AG09319 (cell line): Measurements from ENCODE around the gene SNAI3.

Experiments
- DNase-seq: peaks from one replicate; pipeline ENCODE4 v3.0.0-alpha.2; 2010; ENCODE audit warnings: low read depth; ENCODE audit errors: extremely low read depth
- TF ChIP-seq, protein P1 (sequence below): IDR thresholded peaks from 2 replicates; pipeline ENCODE4 v1.5.1; 2011; ENCODE audit warnings: low read depth, mild to moderate bottlenecking, inconsistent platforms, low read length, moderate library complexity

The SNAI3 gene

DNA sequence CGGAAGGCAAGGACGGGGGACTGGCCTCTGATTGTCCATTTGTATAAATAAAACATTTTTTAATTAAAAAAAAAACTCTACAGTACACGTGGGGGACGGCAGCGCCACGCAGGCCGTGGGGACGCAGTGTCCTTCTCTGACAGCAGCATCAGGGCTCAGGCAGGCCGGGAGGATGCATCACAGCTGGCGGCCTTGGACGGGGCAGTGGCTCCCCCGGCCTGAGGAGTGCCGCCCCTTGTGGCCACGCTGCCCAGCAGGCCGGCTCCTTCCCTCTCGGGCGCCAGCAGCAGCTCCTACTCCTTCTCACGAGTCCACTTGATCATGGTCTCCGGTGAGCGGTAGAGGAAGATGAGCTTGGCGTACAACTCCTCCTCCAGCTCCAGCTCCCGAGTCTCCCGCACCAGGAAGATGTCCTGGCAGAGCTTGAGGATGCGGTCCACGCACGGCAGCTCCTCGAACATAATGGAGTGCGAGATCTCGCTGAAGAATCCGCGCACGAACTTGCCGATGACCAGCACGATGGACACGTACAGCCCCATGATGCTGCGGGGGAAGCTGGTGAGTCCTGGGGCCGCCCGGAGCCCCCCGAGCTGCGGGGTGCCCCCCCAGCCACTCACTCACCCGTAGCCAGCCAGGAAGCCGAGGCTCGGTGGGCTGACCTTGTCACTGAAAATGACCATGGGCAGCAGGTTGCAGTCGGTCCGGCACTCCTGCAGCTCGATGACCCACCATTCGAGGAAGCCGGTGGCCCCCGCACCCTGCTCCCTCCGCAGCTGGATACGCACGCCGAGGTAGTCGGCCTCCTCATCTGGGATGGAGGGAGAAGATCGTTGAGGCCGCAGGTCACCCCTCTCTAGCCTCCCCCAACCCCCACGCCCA, 29.2 kb upstream of the SNAI3 start:
- DNase-seq, result no peak
- TF ChIP-seq, protein P1, sequence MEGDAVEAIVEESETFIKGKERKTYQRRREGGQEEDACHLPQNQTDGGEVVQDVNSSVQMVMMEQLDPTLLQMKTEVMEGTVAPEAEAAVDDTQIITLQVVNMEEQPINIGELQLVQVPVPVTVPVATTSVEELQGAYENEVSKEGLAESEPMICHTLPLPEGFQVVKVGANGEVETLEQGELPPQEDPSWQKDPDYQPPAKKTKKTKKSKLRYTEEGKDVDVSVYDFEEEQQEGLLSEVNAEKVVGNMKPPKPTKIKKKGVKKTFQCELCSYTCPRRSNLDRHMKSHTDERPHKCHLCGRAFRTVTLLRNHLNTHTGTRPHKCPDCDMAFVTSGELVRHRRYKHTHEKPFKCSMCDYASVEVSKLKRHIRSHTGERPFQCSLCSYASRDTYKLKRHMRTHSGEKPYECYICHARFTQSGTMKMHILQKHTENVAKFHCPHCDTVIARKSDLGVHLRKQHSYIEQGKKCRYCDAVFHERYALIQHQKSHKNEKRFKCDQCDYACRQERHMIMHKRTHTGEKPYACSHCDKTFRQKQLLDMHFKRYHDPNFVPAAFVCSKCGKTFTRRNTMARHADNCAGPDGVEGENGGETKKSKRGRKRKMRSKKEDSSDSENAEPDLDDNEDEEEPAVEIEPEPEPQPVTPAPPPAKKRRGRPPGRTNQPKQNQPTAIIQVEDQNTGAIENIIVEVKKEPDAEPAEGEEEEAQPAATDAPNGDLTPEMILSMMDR, result no peak

GRCh38 chr16:88714420-88715302, 28.4 kb upstream of the SNAI3 start:
- DNase-seq, result no peak
- TF ChIP-seq, protein P1, result no peak

GRCh38 chr16:88713568-88714419, 27.5 kb upstream of the SNAI3 start:
- TF ChIP-seq, protein P1, result no peak
- no peak for DNase-seq

- no peak for DNase-seq
- TF ChIP-seq, protein P1, result no peak
Observed at GRCh38 chr16:88713054-88713453, 26.7 kb upstream of the SNAI3 start.

- DNase-seq, result no peak
- TF ChIP-seq, protein P1, result no peak
Observed at GRCh38 chr16:88712362-88712979, 26.2 kb upstream of the SNAI3 start.

DNA sequence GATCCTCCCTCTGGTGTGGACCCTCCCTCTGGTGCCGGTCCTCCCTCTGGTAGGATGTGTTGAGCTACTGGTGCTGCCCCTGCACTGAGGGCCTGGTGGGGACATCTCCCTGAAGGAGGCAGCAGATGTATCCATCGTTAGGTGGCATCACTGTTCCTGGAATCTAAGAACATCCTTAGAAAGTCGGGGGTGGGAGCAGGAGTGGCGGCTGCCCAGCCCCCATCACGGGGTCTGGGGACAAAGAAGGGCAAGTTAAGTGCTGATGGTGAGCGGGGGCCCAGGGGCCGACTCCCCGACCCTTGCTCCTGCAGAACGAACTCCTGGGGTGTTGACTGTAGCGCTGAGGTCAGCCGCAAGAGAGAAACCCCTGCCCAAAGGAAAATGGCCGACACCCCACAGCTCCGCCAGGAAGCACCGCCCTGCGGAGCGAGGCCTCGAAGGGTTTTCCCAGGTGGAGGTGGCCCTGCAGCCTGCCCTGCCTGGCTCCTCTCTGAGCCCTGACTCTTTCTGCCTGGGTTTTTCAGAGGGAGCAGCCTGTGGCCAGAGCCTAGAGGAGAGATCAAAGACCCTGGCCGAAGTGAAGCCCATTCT, 25.5 kb upstream of the SNAI3 start:
- TF ChIP-seq, protein P1, result no peak
- DNase-seq, result no peak
